NCI-H748 treated with DMSO at 0.1 percent for 48 hours (cell line): ENCODE results near the gene FOXO6.

Experiments used
- DNase-seq: peaks from one replicate; lab custom pipeline; 2025; lab: John Stamatoyannopoulos, UW

FOXO6 gene

GRCh38 chr1:41404308-41404761 lies 43.1 kb downstream of the FOXO6 start:
- DNase-seq: peak; percentile 100

GRCh38 chr1:41407664-41408252 lies 46.5 kb downstream of the FOXO6 start:
- no peak for DNase-seq

GRCh38 chr1:41408691-41409090 lies 47.5 kb downstream of the FOXO6 start:
- no peak for DNase-seq

GRCh38 chr1:41409825-41410224 lies 48.6 kb downstream of the FOXO6 start:
- DNase-seq: no peak

- DNase-seq: no peak
These were observed 49.2 kb downstream of the FOXO6 start for GRCh38 chr1:41410462-41410861.

- DNase-seq: no peak
These were observed 50.0 kb downstream of the FOXO6 start for GRCh38 chr1:41411229-41411628.

GRCh38 chr1:41412748-41413147 lies 51.5 kb downstream of the FOXO6 start:
- no peak for DNase-seq

GRCh38 chr1:41413748-41414281 lies 52.6 kb downstream of the FOXO6 start:
- DNase-seq: no peak

- DNase-seq: no peak
These were observed 53.1 kb downstream of the FOXO6 start for GRCh38 chr1:41414296-41414695.

- no peak for DNase-seq
These were observed 53.6 kb downstream of the FOXO6 start for GRCh38 chr1:41414716-41415306.

- DNase-seq: no peak
These were observed 54.8 kb downstream of the FOXO6 start for GRCh38 chr1:41416081-41416480.

GRCh38 chr1:41416552-41417334 lies 55.5 kb downstream of the FOXO6 start:
- peak; percentile 99 for DNase-seq

- no peak for DNase-seq
These were observed 56.1 kb downstream of the FOXO6 start for GRCh38 chr1:41417335-41417682.

- no peak for DNase-seq
These were observed 56.5 kb downstream of the FOXO6 start for GRCh38 chr1:41417746-41418145.

GRCh38 chr1:41418857-41419583 lies 57.8 kb downstream of the FOXO6 start:
- no peak for DNase-seq

- DNase-seq: no peak
These were observed 58.5 kb downstream of the FOXO6 start for GRCh38 chr1:41419584-41420295.

- no peak for DNase-seq
These were observed 59.1 kb downstream of the FOXO6 start for GRCh38 chr1:41420351-41420750.

- no peak for DNase-seq
These were observed 59.6 kb downstream of the FOXO6 start for GRCh38 chr1:41420860-41421259.

- DNase-seq: no peak
These were observed 61.1 kb downstream of the FOXO6 start for GRCh38 chr1:41422306-41422705.

GRCh38 chr1:41423511-41424191 lies 62.4 kb downstream of the FOXO6 start:
- no peak for DNase-seq

- DNase-seq: no peak
These were observed 63.4 kb downstream of the FOXO6 start for GRCh38 chr1:41424581-41425118.
